ENCODE measurements around the gene SREBF1. TPM values are rescaled to one million over a fixed set of nuclear protein-coding genes. Genes with fewer than 3 reads are reported as not detected.

SREBF1 gene
- total RNA-seq, 1 donor from 2014 or later = 86.9 TPM

- peaks cover 76% of the 10 kb centered on the region for H3K4me1 Mint-ChIP-seq (ENCODE audit: unreplicated experiment)
- no peaks in the 10 kb centered on the region for H3K27me3 Mint-ChIP-seq (ENCODE audit: unreplicated experiment)
- no peaks in the 10 kb centered on the region for H3K9me3 Mint-ChIP-seq (ENCODE audit: unreplicated experiment)
- TF ChIP-seq, protein P1, sequence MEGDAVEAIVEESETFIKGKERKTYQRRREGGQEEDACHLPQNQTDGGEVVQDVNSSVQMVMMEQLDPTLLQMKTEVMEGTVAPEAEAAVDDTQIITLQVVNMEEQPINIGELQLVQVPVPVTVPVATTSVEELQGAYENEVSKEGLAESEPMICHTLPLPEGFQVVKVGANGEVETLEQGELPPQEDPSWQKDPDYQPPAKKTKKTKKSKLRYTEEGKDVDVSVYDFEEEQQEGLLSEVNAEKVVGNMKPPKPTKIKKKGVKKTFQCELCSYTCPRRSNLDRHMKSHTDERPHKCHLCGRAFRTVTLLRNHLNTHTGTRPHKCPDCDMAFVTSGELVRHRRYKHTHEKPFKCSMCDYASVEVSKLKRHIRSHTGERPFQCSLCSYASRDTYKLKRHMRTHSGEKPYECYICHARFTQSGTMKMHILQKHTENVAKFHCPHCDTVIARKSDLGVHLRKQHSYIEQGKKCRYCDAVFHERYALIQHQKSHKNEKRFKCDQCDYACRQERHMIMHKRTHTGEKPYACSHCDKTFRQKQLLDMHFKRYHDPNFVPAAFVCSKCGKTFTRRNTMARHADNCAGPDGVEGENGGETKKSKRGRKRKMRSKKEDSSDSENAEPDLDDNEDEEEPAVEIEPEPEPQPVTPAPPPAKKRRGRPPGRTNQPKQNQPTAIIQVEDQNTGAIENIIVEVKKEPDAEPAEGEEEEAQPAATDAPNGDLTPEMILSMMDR (IDR thresholded peaks at IDR 0.05) = no peak
- H3K27ac Mint-ChIP-seq (ENCODE audit: unreplicated experiment) = peak overlapping the region; percentile 85
- no peak for DNase-seq (ENCODE audit: extremely low spot score, unreplicated experiment)
- no peaks in the 10 kb centered on the region for H3K36me3 Mint-ChIP-seq (ENCODE audit: unreplicated experiment)
- peak overlapping the region; percentile 63 for H3K4me3 Mint-ChIP-seq (ENCODE audit: unreplicated experiment)
Observed at GRCh38 chr17:17824119-17824782, 12.5 kb downstream of the SREBF1 start.

GRCh38 chr17:17823433-17824118, 13.2 kb downstream of the SREBF1 start:
- Mint-ChIP-seq H3K27ac (ENCODE audit: unreplicated experiment) (peak overlapping the region; percentile 85), H3K27me3 (ENCODE audit: unreplicated experiment) (no peaks in the 10 kb centered on the region), H3K4me3 (ENCODE audit: unreplicated experiment) (peak overlapping the region; percentile 63), H3K36me3 (ENCODE audit: unreplicated experiment) (peaks cover 5% of the 10 kb centered on the region), H3K4me1 (ENCODE audit: unreplicated experiment) (peaks cover 74% of the 10 kb centered on the region), H3K9me3 (ENCODE audit: unreplicated experiment) (no peaks in the 10 kb centered on the region)
- DNase-seq (ENCODE audit: extremely low spot score, unreplicated experiment) = peak; percentile 90
- TF ChIP-seq, protein P1 (IDR thresholded peaks at IDR 0.05) = no peak

GRCh38 chr17:17822616-17823015, 14.2 kb downstream of the SREBF1 start:
- no peaks in the 10 kb centered on the region for H3K27me3 Mint-ChIP-seq (ENCODE audit: unreplicated experiment)
- TF ChIP-seq, protein P1 (IDR thresholded peaks at IDR 0.05) = no peak
- H3K4me3 Mint-ChIP-seq (ENCODE audit: unreplicated experiment) = peak overlapping the region; percentile 60
- peaks cover 71% of the 10 kb centered on the region for H3K4me1 Mint-ChIP-seq (ENCODE audit: unreplicated experiment)
- no peaks in the 10 kb centered on the region for H3K9me3 Mint-ChIP-seq (ENCODE audit: unreplicated experiment)
- peak overlapping the region; percentile 23 for H3K27ac Mint-ChIP-seq (ENCODE audit: unreplicated experiment)
- no peak for DNase-seq (ENCODE audit: extremely low spot score, unreplicated experiment)
- H3K36me3 Mint-ChIP-seq (ENCODE audit: unreplicated experiment) = peaks cover 11% of the 10 kb centered on the region

GRCh38 chr17:17822189-17822588, 14.6 kb downstream of the SREBF1 start:
- peaks cover 71% of the 10 kb centered on the region for H3K4me1 Mint-ChIP-seq (ENCODE audit: unreplicated experiment)
- H3K27ac Mint-ChIP-seq (ENCODE audit: unreplicated experiment) = no peak overlapping the region
- peaks cover 11% of the 10 kb centered on the region for H3K36me3 Mint-ChIP-seq (ENCODE audit: unreplicated experiment)
- no peaks in the 10 kb centered on the region for H3K9me3 Mint-ChIP-seq (ENCODE audit: unreplicated experiment)
- no peaks in the 10 kb centered on the region for H3K27me3 Mint-ChIP-seq (ENCODE audit: unreplicated experiment)
- TF ChIP-seq, protein P1 (IDR thresholded peaks at IDR 0.05) = no peak
- DNase-seq (ENCODE audit: extremely low spot score, unreplicated experiment) = no peak
- peak overlapping the region; percentile 18 for H3K4me3 Mint-ChIP-seq (ENCODE audit: unreplicated experiment)

DNA sequence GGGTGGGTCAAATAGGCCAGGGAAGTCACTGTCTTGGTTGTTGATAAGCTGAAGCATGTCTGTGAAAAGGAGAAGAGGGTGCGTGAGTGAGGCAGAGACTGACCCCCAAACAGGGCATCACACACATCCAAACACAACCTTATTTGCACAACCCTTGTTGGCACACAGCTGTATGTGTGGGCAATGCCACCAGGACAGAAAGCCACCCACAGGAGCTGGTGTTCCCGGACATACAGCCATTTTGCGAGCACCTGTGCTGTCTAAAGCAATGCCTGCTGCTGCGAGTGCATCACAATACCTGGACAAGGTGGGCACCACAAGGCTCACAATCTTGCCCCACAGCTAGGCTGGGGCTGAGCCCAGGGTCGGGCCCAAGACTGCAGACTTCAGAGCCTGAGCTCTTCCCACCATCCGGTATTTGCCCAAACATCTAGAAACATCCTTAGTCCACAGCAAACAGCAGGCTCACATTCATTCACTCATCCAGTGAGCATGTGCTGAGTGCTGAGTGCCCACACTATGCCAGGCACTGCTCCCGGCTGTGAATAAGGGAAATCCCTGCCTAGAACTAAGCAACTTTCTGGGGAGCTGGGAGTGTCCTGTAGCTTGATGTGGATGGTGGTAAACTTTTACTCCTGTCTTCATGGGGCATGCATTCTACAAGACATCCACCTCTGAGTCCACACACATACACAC, 16.2 kb downstream of the SREBF1 start:
- no peaks in the 10 kb centered on the region for H3K27me3 Mint-ChIP-seq (ENCODE audit: unreplicated experiment)
- H3K4me1 Mint-ChIP-seq (ENCODE audit: unreplicated experiment) = peaks cover 59% of the 10 kb centered on the region
- no peaks in the 10 kb centered on the region for H3K9me3 Mint-ChIP-seq (ENCODE audit: unreplicated experiment)
- DNase-seq (ENCODE audit: extremely low spot score, unreplicated experiment) = no peak
- TF ChIP-seq, protein P1 (IDR thresholded peaks at IDR 0.05) = no peak
- H3K36me3 Mint-ChIP-seq (ENCODE audit: unreplicated experiment) = peaks cover 11% of the 10 kb centered on the region
- no peak overlapping the region for H3K27ac Mint-ChIP-seq (ENCODE audit: unreplicated experiment)
- H3K4me3 Mint-ChIP-seq (ENCODE audit: unreplicated experiment) = no peak overlapping the region

Measured in osteocyte (in vitro differentiated cells).